Smooth muscle cell (in vitro differentiated cells): ENCODE results near the gene LRRC3. TPM values are rescaled to one million over a fixed set of nuclear protein-coding genes. Genes with fewer than 3 reads are reported as not detected.

Experiments
- DNase-seq: peaks from one replicate; lab custom pipeline; 2025; ENCODE audit not compliant: unreplicated experiment; lab: John Stamatoyannopoulos, UW
- H2AFZ ChIP-seq: fragments of 200-600 bp; sonication (generic); 2 replicates; pipeline ENCODE4 v1.6.0; 2016; ENCODE audit warnings: antibody characterized with exemption, low read depth, mild to moderate bottlenecking
- H3F3A ChIP-seq: fragments of 200-600 bp; sonication (generic); 2 replicates; pipeline ENCODE4 v1.6.0; 2017; ENCODE audit warnings: antibody characterized with exemption, low read depth
- H3K27ac ChIP-seq: fragments of 200-600 bp; sonication (generic); 2 replicates; pipeline ENCODE4 v1.5.1; 2016; ENCODE audit warnings: low read depth, mild to moderate bottlenecking
- H3K27me3 ChIP-seq: fragments of 200-600 bp; sonication (generic); 2 replicates; pipeline ENCODE4 v1.6.1; 2016; ENCODE audit warnings: low read depth, mild to moderate bottlenecking
- H3K36me3 ChIP-seq: fragments of 200-600 bp; sonication (generic); 2 replicates; pipeline ENCODE4 v1.5.1; 2016; ENCODE audit warnings: low read depth
- H3K4me1 ChIP-seq: fragments of 200-600 bp; sonication (generic); 2 replicates; pipeline ENCODE4 v1.5.1; 2016; ENCODE audit warnings: low read depth
- H3K4me2 ChIP-seq: fragments of 200-600 bp; sonication (generic); 2 replicates; pipeline ENCODE4 v1.6.0; 2016; ENCODE audit warnings: mild to moderate bottlenecking
- H3K4me3 ChIP-seq: fragments of 200-600 bp; sonication (generic); 2 replicates; pipeline ENCODE4 v1.5.1; 2016; ENCODE audit warnings: mild to moderate bottlenecking
- H3K79me2 ChIP-seq: fragments of 200-600 bp; sonication (generic); 2 replicates; pipeline ENCODE4 v1.6.0; 2016; ENCODE audit warnings: low read depth, mild to moderate bottlenecking
- H3K9ac ChIP-seq: fragments of 200-600 bp; sonication (generic); 2 replicates; pipeline ENCODE4 v1.6.0; 2016; ENCODE audit warnings: low read depth
- H3K9me3 ChIP-seq: fragments of 200-600 bp; sonication (generic); replicated peaks from 2 replicates; pipeline ENCODE4 v1.5.1; 2016; ENCODE audit warnings: low read depth
- H4K20me1 ChIP-seq: fragments of 200-600 bp; sonication (generic); 2 replicates; pipeline ENCODE4 v1.6.0; 2016; ENCODE audit warnings: low read depth
- CTCF ChIP-seq: fragments of 200-600 bp; sonication (generic); IDR thresholded peaks from 2 replicates; pipeline ENCODE4 v1.5.1; 2017; ENCODE audit warnings: borderline replicate concordance, mild to moderate bottlenecking, antibody characterized with exemption; ENCODE audit not compliant: insufficient read depth, poor library complexity, severe bottlenecking
- WGBS: methylation state at CpG from one replicate; pipeline ENCODE4 v1.1.7; 2016; ENCODE audit warnings: low lambda C conversion rate; 5-methylcytosine and 5-hydroxymethylcytosine counted together
- polyA plus RNA-seq: library from polyadenylated mRNA; unstranded; fragments of >200 nt; fragmentation: Nextera tagmentation; extraction: Ambion mirVana; gene quantifications from 2 replicates; pipeline ENCODE4 v1.2.1, GENCODE V29; 2016
- total RNA-seq: library from RNA; depleted of rRNA; stranded (reverse); fragments of >200 nt; gene quantifications from 2 replicates; pipeline ENCODE4 v1.2.3, GENCODE V29; 2014

Gene LRRC3
- total and polyA plus RNA-seq, 2 experiments from 2014 or later, result 4.9 to 5.3 TPM

- Histone ChIP-seq H3K27ac (no peak overlapping the region), H3K27me3 (no peaks in the 10 kb centered on the region), H3K36me3 (no peaks in the 10 kb centered on the region), H2AFZ (no peak overlapping the region), H3K4me2 (no peak overlapping the region), H3K9me3 (no peaks in the 10 kb centered on the region), H4K20me1 (no peaks in the 10 kb centered on the region), H3K9ac (no peak overlapping the region), H3K4me3 (no peak overlapping the region), H3F3A (no peaks in the 10 kb centered on the region), H3K79me2 (no peaks in the 10 kb centered on the region), H3K4me1 (no peaks in the 10 kb centered on the region)
- no peak for TF ChIP-seq CTCF
- no peak for DNase-seq
Observed at GRCh38 chr21:44471341-44471740, 16.0 kb downstream of the LRRC3 start.

DNA sequence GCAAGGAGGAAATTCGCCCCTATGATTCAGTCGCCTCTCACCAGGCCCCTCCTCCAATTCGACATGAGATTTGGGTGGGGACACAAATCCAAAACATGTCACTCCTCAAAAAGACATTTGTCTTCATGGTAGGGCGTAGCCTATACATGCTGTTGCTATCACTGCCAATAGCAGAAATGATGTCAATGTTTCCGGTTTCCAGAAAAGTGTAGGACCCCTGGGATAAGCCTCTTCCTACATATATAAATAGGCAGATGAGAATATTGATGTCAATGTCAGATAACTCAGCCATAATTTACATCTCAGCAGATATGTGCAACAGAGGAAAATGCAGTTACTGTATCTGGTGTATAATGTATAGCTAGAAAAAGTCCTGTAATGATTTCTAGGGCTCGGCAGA is 16.7 kb downstream of the LRRC3 start:
- Histone ChIP-seq H2AFZ (no peak overlapping the region), H3K27me3 (no peaks in the 10 kb centered on the region), H3K4me1 (no peaks in the 10 kb centered on the region), H4K20me1 (no peaks in the 10 kb centered on the region), H3K4me3 (no peak overlapping the region), H3K79me2 (no peaks in the 10 kb centered on the region), H3K9me3 (no peaks in the 10 kb centered on the region), H3K36me3 (no peaks in the 10 kb centered on the region), H3K27ac (no peak overlapping the region), H3F3A (no peaks in the 10 kb centered on the region), H3K4me2 (no peak overlapping the region), H3K9ac (no peak overlapping the region)
- WGBS, result 90% methylated on average over 6 of the region's 6 CpGs
- no peak for DNase-seq
- TF ChIP-seq CTCF, result no peak

DNA sequence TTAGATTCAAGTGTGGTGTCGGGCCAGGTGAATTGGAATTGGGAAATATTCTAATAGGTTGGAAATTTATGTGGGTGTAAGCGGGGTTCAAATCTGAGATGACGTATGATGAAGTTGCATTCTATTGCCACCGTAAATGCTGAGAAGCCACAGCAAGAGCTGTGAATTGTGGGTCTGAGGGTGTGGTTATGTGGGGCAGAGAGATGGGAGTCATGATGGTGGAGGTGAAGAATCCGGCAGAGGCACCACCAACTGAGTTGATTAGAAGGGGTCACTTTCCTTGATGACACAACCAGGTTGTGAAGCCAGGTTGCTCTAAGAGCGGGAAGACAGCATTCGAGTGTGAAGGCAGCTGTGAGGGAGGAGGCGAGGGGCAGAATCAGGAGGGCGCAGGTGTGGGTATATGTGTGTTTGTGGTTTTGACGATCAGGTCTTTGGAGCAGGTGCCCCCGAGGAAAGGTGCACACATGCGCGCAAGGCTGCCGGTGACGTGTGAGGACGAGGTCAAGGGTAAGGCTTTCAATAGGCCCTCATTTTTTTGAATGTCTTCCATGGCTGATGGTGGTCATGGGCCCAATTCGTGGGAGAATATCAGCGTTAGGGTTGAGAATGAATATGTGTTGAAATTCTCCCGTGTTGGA is 18.7 kb downstream of the LRRC3 start:
- H4K20me1 ChIP-seq, result no peaks in the 10 kb centered on the region
- H3K4me3 ChIP-seq, result no peak overlapping the region
- no peak for DNase-seq
- H3K27me3 ChIP-seq, result no peaks in the 10 kb centered on the region
- no peaks in the 10 kb centered on the region for H3F3A ChIP-seq
- no peak overlapping the region for H2AFZ ChIP-seq
- no peak overlapping the region for H3K27ac ChIP-seq
- 89% methylated on average over 19 of the region's 19 CpGs for WGBS
- no peak overlapping the region for H3K4me2 ChIP-seq
- no peak overlapping the region for H3K9ac ChIP-seq
- no peaks in the 10 kb centered on the region for H3K4me1 ChIP-seq
- no peaks in the 10 kb centered on the region for H3K79me2 ChIP-seq
- no peaks in the 10 kb centered on the region for H3K36me3 ChIP-seq
- no peak for TF ChIP-seq CTCF
- no peaks in the 10 kb centered on the region for H3K9me3 ChIP-seq

DNA sequence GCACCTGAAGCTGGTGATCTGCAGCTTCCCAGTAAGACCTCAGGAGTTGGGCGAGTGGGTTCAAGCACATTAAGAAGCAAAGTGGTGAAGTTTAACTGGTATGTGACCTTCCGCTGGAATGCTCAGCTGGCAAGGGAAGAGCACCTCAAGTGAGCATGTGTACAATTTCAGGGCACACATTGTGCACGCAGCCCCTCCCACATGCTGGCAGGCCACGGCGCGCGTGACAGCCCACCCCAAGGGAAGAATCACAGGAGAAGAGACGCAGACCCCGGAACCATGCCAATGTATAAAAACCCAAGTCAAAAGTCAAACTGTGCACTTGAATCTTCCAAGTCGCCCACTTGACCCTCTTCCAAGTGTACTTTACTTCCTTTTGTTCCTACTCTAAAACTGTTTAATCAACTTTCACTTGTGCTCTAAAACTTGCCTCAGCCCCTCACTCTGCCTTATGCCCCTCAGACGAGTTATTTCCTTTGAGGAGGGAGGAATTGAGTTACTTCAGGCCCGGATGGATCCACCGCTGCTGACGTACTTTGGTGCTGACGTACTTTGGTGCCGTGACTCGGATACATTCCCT is 20.0 kb downstream of the LRRC3 start:
- H2AFZ ChIP-seq, result no peak overlapping the region
- no peaks in the 10 kb centered on the region for H3K9me3 ChIP-seq
- H3K36me3 ChIP-seq, result no peaks in the 10 kb centered on the region
- H3F3A ChIP-seq, result no peaks in the 10 kb centered on the region
- TF ChIP-seq CTCF, result no peak
- no peak overlapping the region for H3K9ac ChIP-seq
- no peak overlapping the region for H3K27ac ChIP-seq
- no peak overlapping the region for H3K4me3 ChIP-seq
- H3K79me2 ChIP-seq, result no peaks in the 10 kb centered on the region
- no peaks in the 10 kb centered on the region for H3K27me3 ChIP-seq
- no peaks in the 10 kb centered on the region for H3K4me1 ChIP-seq
- no peaks in the 10 kb centered on the region for H4K20me1 ChIP-seq
- DNase-seq, result no peak
- 93% methylated on average over 17 of the region's 17 CpGs for WGBS
- H3K4me2 ChIP-seq, result no peak overlapping the region
